GM10266 (cell line): Measurements from ENCODE around the gene FKBP10.
A peak's percentile ranks its signal among the peaks of the same experiment; 100 is the strongest.

Source experiments
- DNase-seq: peaks from one replicate; pipeline ENCODE4 v3.0.0; 2012; ENCODE audit errors: extremely low spot score
- TF ChIP-seq, protein P1 (sequence below): IDR thresholded peaks from 2 replicates; pipeline ENCODE4 v1.5.1; 2012; ENCODE audit warnings: mild to moderate bottlenecking, low read depth; ENCODE audit not compliant: control insufficient read depth, insufficient read depth; ENCODE audit errors: missing control alignments

Gene FKBP10

GRCh38 chr17:41784207-41784744 lies 28.5 kb upstream of the FKBP10 start:
- TF ChIP-seq, protein P1, sequence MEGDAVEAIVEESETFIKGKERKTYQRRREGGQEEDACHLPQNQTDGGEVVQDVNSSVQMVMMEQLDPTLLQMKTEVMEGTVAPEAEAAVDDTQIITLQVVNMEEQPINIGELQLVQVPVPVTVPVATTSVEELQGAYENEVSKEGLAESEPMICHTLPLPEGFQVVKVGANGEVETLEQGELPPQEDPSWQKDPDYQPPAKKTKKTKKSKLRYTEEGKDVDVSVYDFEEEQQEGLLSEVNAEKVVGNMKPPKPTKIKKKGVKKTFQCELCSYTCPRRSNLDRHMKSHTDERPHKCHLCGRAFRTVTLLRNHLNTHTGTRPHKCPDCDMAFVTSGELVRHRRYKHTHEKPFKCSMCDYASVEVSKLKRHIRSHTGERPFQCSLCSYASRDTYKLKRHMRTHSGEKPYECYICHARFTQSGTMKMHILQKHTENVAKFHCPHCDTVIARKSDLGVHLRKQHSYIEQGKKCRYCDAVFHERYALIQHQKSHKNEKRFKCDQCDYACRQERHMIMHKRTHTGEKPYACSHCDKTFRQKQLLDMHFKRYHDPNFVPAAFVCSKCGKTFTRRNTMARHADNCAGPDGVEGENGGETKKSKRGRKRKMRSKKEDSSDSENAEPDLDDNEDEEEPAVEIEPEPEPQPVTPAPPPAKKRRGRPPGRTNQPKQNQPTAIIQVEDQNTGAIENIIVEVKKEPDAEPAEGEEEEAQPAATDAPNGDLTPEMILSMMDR, result no peak

DNA sequence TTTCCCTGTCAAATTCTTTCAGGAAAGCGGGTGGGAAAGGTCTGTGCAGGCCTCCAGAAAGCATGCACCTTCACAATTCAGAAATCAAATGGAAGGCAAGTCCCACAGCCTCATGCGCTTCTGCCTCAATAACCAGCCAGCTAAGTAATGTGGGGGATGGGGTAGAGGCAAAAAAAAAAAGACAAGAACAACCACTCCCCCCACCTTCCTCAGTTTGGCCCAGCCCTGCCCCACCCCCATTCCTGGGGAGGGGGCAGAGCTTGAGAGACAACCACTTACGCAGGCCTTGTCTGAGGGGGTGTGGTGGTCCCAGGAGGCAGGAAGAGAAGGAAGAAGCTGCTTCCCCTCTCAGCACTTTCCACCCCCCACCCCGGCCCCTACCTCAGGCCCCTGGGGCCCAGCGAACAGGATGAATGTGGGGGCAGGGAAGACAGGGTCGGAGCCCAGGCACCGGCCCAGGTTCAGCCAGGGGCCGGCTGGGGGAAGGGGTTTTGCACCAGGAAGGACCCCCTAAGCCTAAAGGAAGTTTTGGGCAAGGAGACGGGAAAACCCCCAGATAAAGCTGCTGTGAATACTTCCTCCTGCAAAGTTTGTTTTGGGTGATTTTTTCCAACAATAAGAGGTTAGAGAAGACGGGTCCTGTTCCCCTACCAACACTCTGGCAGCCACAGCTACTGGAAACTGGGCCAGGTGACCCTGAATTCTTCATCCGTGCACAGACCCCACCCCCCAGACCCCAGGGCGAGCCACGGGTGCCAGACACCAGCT lies 27.5 kb upstream of the FKBP10 start:
- TF ChIP-seq, protein P1, result no peak

More at GRCh38 chr17:41784207-41784744, 28.5 kb upstream of the FKBP10 start:
- DNase-seq, result peak; percentile 67

DNA sequence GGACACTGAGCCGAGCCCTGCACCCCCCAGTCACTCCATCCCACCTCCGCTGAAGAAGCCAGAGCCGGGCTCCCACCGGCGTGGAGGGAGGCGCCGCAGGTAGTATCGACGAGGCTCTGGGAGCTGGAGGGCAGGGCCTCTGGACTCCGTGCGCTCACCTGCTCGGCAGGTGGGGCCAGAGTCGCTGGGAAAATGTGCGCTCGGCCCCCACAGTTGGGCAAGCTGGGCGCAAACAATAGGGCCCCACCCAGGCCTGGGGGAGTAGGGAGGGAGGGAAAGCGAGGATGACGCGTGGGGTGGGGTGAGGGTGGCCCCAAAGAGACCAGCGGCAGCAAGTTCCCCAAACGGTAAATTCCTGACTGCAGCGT lies 27.0 kb upstream of the FKBP10 start:
- TF ChIP-seq, protein P1, result no peak
- no peak for DNase-seq

More for the DNA sequence above, 27.5 kb upstream of the FKBP10 start:
- DNase-seq, result no peak

- TF ChIP-seq, protein P1, result peak; percentile 54
- peak; percentile 99 for DNase-seq
These were observed 26.4 kb upstream of the FKBP10 start, which contains the start of gene JUP for GRCh38 chr17:41786227-41787020. TSS of gene JUP (minus strand) at chr17:41786711. CDS start at chr17:41771854, 14,857 bp downstream.

- TF ChIP-seq, protein P1, result no peak
- DNase-seq, result no peak
These were observed 25.8 kb upstream of the FKBP10 start for GRCh38 chr17:41787021-41787418.

DNA sequence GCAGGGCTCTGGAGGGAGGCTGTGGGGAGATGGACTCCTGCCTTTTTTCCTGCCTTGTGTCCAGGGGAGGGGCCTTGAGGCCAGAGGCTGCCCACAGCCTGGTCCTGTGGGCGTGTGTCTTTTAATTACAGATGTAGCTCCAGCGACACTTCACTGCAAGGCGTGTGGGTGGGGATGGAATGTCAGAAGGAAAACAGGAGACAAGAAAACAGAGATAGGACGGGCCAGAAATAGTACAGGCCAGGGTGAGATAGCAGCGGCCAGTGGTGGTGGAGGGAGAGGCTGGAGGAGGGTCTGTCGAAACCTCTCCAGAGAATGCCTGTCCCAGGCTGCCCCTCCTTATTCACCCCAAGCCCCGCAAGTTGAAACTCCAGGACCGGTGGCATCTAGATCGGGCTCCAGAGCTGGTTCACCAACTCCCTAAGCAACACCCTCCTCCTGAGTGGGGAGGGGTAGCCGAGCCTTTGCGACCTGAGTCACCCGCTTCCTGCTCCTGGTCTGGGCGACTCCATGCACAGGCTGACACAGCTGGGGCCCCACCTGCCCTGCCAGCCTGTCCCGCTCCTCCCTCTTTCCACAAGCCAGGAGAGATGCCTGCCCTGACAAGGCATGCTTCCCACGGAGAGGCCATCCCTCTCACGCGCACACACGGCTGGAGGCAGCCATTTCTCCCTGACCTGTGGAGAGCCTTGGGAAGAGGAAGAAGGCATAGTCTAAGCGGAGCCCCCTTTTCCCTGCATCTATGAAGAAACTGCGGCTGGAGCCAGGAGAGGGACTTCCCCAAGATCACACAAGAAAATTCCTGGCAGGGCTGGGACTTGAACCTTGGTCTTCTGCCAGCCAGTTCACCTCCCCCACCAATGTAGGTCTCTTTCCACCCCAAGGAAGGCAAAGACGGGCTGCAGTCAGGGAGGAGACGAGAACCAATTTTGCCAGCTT lies 19.7 kb upstream of the FKBP10 start:
- TF ChIP-seq, protein P1, result no peak
- DNase-seq, result no peak
